Naive B cell (primary cell): ENCODE results near the gene SPAG9. TPM values are rescaled to one million over a fixed set of nuclear protein-coding genes. Genes with fewer than 3 reads are reported as not detected.

Experiments
- ATAC-seq, 2 donors: fragments of 150-1000 bp; cut with Tn5 transposase; 2 replicates each; pipeline ENCODE4 v1.10.0; 2021; ENCODE audit warnings: low read depth in 2 of 2, mild to moderate bottlenecking in 2 of 2, moderate library complexity in 2 of 2
- DNase-seq: peaks from one replicate; pipeline ENCODE4 v3.0.0; 2022
- H3K27ac Mint-ChIP-seq, 6 donors: one replicate each; pipeline ENCODE4 v1.8.0; 2020 to 2022; ENCODE audit warnings: mild to moderate bottlenecking in 6 of 6, mixed read lengths in 6 of 6, moderate library complexity in 5 of 6, inconsistent platforms in 2 of 6
- H3K27me3 Mint-ChIP-seq, 3 donors: one replicate each; pipeline ENCODE4 v1.8.0; 2021 to 2022; ENCODE audit warnings: mixed read lengths in 3 of 3, mild to moderate bottlenecking in 1 of 3
- H3K36me3 Mint-ChIP-seq, 2 donors: one replicate each; pipeline ENCODE4 v1.8.0; 2020 to 2022; ENCODE audit warnings: mixed read lengths in 2 of 2, inconsistent platforms in 1 of 2, mild to moderate bottlenecking in 1 of 2
- H3K4me1 Mint-ChIP-seq, 3 donors: one replicate each; pipeline ENCODE4 v1.8.0; 2020 to 2022; ENCODE audit warnings: mixed read lengths in 3 of 3, inconsistent platforms in 1 of 3, mild to moderate bottlenecking in 1 of 3, moderate library complexity in 1 of 3
- H3K4me3 Mint-ChIP-seq, 8 donors: one replicate each; pipeline ENCODE4 v1.8.0; 2020 to 2022; ENCODE audit warnings: mild to moderate bottlenecking in 8 of 8, mixed read lengths in 8 of 8, moderate library complexity in 8 of 8, inconsistent platforms in 2 of 8
- H3K9me3 Mint-ChIP-seq, 7 donors: one replicate each; pipeline ENCODE4 v1.8.0; 2020 to 2022; ENCODE audit warnings: mixed read lengths in 7 of 7, mild to moderate bottlenecking in 5 of 7, inconsistent platforms in 2 of 7, moderate library complexity in 1 of 7
- polyA plus RNA-seq, 6 donors: library from polyadenylated mRNA; unstranded; fragments of 300-500 nt; fragmentation: Illumina TruSeq; gene quantifications; one replicate each; pipeline ENCODE4 v1.2.3, GENCODE V29; 2021; ENCODE audit warnings: low read depth in 6 of 6

SPAG9 gene
- polyA plus RNA-seq, 6 donors from 2014 or later: 1.9 to 7.2 (median 5.2) TPM

DNA sequence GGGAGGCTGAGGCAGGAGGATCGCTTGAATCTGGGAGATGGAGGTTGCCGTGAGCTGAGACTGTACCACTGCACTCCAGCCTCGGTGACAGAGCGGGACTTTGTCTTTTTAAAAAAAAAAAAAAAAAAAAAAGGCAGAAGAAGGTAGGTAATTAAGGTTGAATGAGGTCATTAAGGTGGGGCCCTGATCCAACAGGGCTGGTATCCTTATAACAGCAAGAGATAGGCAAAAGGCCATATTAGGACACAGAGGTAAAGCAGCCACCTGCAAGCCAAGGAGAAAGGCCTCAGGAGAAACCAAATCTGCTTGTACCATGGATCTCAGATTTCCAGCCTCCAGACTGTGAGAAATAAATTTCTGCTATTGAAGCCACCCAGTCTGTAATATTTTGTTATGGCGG is 60.3 kb downstream of the SPAG9 start:
- H3K9me3 Mint-ChIP-seq: no peaks in the 10 kb centered on the region
- DNase-seq: no peak
- no peak overlapping the region for H3K27ac Mint-ChIP-seq
- no peaks in the 10 kb centered on the region for H3K27me3 Mint-ChIP-seq
- H3K4me1 Mint-ChIP-seq: peaks cover 15 to 36% (median 18%) of the 10 kb centered on the region in 3 donors
- no peak for ATAC-seq
- peaks cover 0 to 5% of the 10 kb centered on the region in 2 donors for H3K36me3 Mint-ChIP-seq
- no peak overlapping the region for H3K4me3 Mint-ChIP-seq

DNA sequence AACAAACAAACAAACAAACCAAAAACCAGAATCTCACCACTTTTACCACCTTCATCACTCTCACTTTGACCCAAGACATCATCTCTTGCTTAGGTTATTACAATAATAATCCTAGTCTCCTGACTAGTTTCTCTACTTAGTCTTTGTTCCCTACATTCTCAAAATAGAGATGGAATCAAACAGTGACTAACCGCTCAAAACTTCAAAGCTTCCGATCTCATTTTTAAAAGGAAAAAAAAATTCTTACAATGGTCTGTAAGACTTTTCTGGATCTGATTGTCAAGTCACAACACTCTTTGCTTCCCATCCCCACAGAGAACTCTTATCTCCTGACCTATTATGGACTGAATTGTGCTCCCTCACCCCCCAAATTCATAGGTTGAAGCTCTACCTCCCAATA is 60.9 kb downstream of the SPAG9 start:
- no peaks in the 10 kb centered on the region for H3K9me3 Mint-ChIP-seq
- H3K36me3 Mint-ChIP-seq: peaks cover 0 to 5% of the 10 kb centered on the region in 2 donors
- ATAC-seq (no peak), DNase-seq (no peak)
- H3K4me1 Mint-ChIP-seq: peaks cover 16 to 40% (median 19%) of the 10 kb centered on the region in 3 donors
- no peak overlapping the region for H3K4me3 Mint-ChIP-seq
- peak overlapping the region in 1 of 6 donors; percentile 44 for H3K27ac Mint-ChIP-seq
- no peaks in the 10 kb centered on the region for H3K27me3 Mint-ChIP-seq

DNA sequence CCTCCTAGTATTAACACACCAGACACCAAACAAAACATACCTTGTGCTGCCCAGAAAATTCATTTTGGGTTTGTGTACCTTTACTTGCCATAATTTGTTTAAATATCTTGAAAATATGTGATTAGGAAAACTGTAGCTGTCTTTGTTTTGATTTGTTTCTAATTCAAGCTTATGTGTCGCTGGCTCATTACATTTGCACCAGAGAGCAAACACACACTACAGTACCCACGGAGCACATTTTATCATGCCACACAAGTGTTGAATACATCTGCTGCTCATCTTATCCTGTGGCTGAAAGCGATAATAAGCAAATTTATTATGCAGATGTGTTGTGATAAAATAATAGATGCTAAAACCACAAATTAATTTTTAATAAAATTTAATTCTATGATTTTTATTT is 63.1 kb downstream of the SPAG9 start:
- Mint-ChIP-seq H3K4me3 (no peak overlapping the region), H3K9me3 (no peaks in the 10 kb centered on the region), H3K27me3 (no peaks in the 10 kb centered on the region), H3K4me1 (peaks cover 9 to 35% (median 22%) of the 10 kb centered on the region in 3 donors), H3K27ac (no peak overlapping the region), H3K36me3 (no peaks in the 10 kb centered on the region)
- ATAC-seq (no peak), DNase-seq (no peak)

DNA sequence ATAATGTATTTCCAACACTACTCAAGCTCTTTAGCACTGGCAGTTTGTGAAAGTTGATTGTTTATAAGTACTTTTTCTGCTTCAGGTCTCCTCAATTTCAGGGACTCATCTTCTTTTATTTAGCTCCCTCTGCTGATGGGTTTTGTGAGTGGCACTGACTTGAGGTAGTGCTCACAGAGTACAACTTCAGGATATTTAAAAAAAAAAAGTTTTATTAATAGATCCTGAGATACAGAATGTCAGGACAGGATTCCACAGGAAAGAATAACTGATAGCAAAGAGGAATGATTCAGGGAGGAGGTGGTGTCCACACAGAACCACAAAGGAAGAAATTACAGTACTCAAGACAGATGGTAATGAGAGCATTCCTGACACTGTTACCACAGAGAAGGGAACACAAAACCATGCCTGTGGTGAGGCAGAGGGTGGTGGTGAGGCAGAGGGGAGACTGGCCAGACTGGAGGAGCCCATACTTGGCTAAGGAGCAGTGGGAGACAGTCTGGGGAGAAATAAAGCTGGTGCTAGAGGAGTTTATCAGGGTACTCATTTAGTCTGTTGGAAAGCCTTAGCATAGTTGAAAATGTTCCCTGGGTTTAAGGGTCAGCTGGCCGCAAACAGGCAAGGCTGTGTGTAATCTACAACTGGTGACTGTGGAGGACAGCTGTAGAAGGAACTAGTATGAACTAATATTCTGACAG is 63.7 kb downstream of the SPAG9 start:
- Mint-ChIP-seq H3K4me3 (no peak overlapping the region), H3K36me3 (no peaks in the 10 kb centered on the region), H3K27ac (peak overlapping the region in 2 of 6 donors; percentile 42 to 50), H3K4me1 (peaks cover 9 to 35% (median 26%) of the 10 kb centered on the region in 3 donors), H3K27me3 (no peaks in the 10 kb centered on the region), H3K9me3 (no peaks in the 10 kb centered on the region)
- peak; percentile 48 for DNase-seq
- ATAC-seq: peak; percentile 58 to 72

DNA sequence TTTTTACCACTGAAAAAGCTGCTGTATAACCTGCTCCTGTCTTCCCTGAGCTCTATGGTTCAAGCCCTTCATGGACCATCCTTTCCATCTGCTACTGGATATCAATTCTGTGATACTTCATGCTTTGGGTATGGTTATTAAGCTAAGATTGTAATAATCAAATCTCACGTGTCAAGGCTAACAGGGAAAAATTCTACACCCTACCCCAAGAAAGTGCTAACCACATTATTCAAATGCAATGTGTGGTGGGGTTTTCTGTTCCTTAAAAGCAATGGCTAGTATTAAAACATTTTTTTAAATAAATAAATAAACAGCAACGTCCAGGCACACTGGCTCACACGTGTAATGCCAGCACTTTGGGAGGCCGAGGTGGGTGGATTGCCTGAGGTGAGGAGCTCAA is 65.9 kb downstream of the SPAG9 start:
- Mint-ChIP-seq H3K9me3 (no peaks in the 10 kb centered on the region), H3K36me3 (no peaks in the 10 kb centered on the region), H3K4me1 (peaks cover 18 to 45% (median 36%) of the 10 kb centered on the region in 3 donors), H3K4me3 (no peak overlapping the region), H3K27ac (peak overlapping the region in 1 of 6 donors; percentile 63), H3K27me3 (no peaks in the 10 kb centered on the region)
- ATAC-seq (no peak), DNase-seq (peak; percentile 16)

DNA sequence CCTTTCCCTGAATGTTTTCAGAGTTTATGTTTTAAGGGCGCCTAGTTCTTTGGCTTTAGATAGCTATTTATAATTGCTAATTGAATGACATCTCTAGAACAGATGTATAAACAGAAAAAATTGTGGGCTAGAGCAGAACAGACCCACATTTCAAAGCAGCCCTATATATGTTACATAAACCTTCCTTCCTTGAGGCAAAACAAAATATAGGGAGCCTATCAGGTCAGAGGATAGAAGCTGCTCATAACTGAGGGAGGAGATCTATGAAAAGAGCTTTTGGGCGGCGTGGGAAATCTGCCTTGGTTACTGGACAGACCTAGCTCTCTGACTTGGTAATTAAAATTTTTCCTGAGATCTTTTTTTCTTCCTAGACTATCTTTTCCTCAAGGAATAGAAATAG is 68.4 kb downstream of the SPAG9 start:
- no peak for ATAC-seq
- H3K4me3 Mint-ChIP-seq: no peak overlapping the region
- H3K4me1 Mint-ChIP-seq: peaks cover 18 to 51% (median 25%) of the 10 kb centered on the region in 3 donors
- H3K36me3 Mint-ChIP-seq: no peaks in the 10 kb centered on the region
- no peak for DNase-seq
- H3K27me3 Mint-ChIP-seq: no peaks in the 10 kb centered on the region
- no peaks in the 10 kb centered on the region for H3K9me3 Mint-ChIP-seq
- H3K27ac Mint-ChIP-seq: no peak overlapping the region

DNA sequence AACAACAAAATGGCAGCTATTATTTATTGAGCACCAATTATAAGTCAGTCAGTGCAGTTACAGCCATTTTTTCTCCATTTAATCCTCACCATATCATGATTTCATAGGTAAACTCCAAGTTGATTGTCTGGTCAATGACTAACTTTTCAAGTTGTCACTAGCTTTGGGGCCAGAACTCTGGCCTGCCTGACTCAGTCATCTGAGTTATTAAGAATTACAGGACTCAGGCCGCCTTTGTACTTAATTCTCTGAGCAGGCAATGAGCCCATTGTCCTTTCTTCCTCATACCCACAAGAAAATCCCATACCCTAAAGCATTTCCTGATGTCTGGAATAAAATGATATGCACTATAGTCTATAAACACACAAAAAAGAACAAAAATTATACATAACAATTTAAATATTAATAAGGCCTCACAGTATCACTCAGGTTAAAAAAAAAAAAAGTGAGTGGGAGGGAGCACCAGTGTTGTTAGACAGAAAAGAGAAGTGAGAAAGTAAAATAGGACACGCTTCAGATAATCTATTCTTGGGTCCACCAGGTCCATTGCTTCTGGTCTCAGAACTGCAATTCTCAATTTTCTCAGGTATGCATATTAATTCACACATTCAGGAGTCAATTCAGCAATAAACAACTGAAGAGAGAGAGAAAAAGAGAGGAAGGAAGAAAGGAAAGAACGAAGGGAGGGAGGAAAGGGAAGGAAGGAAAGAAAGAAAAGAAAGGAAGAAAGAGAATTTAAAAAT is 70.2 kb downstream of the SPAG9 start:
- ATAC-seq (peak; percentile 99), DNase-seq (peak; percentile 73)
- Mint-ChIP-seq H3K36me3 (no peaks in the 10 kb centered on the region), H3K4me3 (peak overlapping the region; percentile 10 to 90 (median 80)), H3K27ac (peak overlapping the region; percentile 12 to 96 (median 88)), H3K9me3 (no peaks in the 10 kb centered on the region), H3K27me3 (no peaks in the 10 kb centered on the region), H3K4me1 (peaks cover 11 to 42% (median 16%) of the 10 kb centered on the region in 3 donors)

DNA sequence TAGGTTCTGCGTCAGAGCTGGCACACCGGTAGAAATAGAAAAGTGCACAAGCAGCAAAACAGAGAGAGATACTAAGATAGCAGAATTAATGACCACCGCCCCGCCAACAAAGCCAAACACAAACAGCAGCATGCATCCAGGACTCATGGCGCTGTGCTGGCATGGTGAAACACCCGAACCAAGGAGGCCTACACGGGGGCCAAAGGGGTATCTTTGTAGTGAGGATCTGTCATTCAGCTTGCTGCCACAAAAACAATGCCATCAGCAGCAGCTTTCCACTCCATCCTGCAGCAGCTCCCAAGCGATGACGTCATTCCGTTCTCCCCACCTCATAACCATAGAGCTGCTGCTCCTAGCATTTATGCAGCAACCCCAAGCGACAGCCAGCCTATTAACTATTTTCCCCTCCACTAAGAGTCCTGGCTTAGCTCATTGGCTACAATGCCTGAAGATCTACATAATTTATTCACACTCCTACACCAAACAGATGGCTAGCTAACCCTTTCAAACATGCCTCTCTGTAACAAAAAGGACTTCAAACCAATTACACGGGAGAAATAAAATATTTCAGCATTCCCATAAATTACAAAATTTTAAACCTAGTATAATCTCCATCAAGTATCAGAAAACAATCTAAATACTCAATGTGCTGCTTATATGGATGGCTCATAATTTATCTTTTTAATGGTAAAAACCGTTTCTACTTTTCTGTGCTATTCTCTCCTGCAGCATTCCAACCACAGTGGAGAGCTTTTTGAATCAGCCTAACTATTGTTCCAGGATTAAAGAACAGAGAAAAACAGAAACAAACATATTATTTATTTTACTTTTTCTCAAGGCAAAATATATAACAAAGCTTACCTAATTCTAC is 73.9 kb downstream of the SPAG9 start:
- DNase-seq (no peak), ATAC-seq (no peak)
- H3K9me3 Mint-ChIP-seq: no peaks in the 10 kb centered on the region
- H3K27ac Mint-ChIP-seq: no peak overlapping the region
- peaks cover 0 to 5% of the 10 kb centered on the region in 2 donors for H3K36me3 Mint-ChIP-seq
- no peaks in the 10 kb centered on the region for H3K27me3 Mint-ChIP-seq
- H3K4me1 Mint-ChIP-seq: peaks cover 6 to 24% (median 9%) of the 10 kb centered on the region in 3 donors
- no peak overlapping the region for H3K4me3 Mint-ChIP-seq

DNA sequence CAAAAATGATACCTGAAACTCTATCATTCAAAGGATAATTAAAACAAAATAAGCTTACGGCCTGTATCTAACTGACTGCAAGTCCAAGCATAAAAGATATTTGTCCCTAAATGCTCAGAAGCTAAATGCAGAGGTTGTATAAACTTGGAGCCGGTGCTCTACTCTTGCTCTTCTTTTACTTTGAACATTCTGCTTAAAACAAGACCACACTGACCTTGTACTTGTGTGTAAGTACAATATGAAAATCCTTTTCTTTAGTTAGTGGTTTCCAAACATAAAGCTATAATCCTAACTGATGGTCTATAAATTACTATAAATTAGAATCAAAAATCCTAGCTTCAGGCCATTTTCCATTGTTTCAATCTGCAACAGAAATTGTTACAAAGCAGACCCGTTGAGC is 74.6 kb downstream of the SPAG9 start:
- peaks cover 0 to 5% of the 10 kb centered on the region in 2 donors for H3K36me3 Mint-ChIP-seq
- H3K27me3 Mint-ChIP-seq: no peaks in the 10 kb centered on the region
- no peaks in the 10 kb centered on the region for H3K9me3 Mint-ChIP-seq
- ATAC-seq (no peak), DNase-seq (no peak)
- H3K27ac Mint-ChIP-seq: no peak overlapping the region
- peaks cover 6 to 19% (median 9%) of the 10 kb centered on the region in 3 donors for H3K4me1 Mint-ChIP-seq
- no peak overlapping the region for H3K4me3 Mint-ChIP-seq

- Mint-ChIP-seq H3K4me1 (peaks cover 2 to 14% (median 6%) of the 10 kb centered on the region in 3 donors), H3K27me3 (no peaks in the 10 kb centered on the region), H3K4me3 (no peak overlapping the region), H3K9me3 (no peaks in the 10 kb centered on the region), H3K36me3 (peaks cover 0 to 5% of the 10 kb centered on the region in 2 donors), H3K27ac (no peak overlapping the region)
- DNase-seq (no peak), ATAC-seq (no peak)
Measured at GRCh38 chr17:51045621-51046020, 75.0 kb downstream of the SPAG9 start.

GRCh38 chr17:51044976-51045375 is 75.7 kb downstream of the SPAG9 start:
- peaks cover 0 to 8% (median 2%) of the 10 kb centered on the region in 3 donors for H3K4me1 Mint-ChIP-seq

GRCh38 chr17:51036084-51036483 is 84.6 kb downstream of the SPAG9 start:
- peak; percentile 41 to 51 for ATAC-seq
- peaks cover 21 to 29% (median 26%) of the 10 kb centered on the region in 3 donors for H3K4me1 Mint-ChIP-seq
- no peaks in the 10 kb centered on the region for H3K9me3 Mint-ChIP-seq
- peak overlapping the region in 6 of 8 donors; percentile 3 to 57 (median 46) for H3K4me3 Mint-ChIP-seq
- no peak for DNase-seq
- H3K27ac Mint-ChIP-seq: peak overlapping the region in 5 of 6 donors; percentile 2 to 83 (median 44)
- no peaks in the 10 kb centered on the region for H3K27me3 Mint-ChIP-seq
- peaks cover 7 to 14% of the 10 kb centered on the region in 2 donors for H3K36me3 Mint-ChIP-seq

More at GRCh38 chr17:51044976-51045375, 75.7 kb downstream of the SPAG9 start:
- Mint-ChIP-seq H3K27ac (no peak overlapping the region), H3K27me3 (no peaks in the 10 kb centered on the region), H3K4me3 (no peak overlapping the region), H3K36me3 (peaks cover 0 to 5% of the 10 kb centered on the region in 2 donors), H3K9me3 (no peaks in the 10 kb centered on the region)
- ATAC-seq (no peak), DNase-seq (no peak)

GRCh38 chr17:51035431-51035830 is 85.2 kb downstream of the SPAG9 start:
- H3K27ac Mint-ChIP-seq: no peak overlapping the region
- H3K27me3 Mint-ChIP-seq: no peaks in the 10 kb centered on the region
- peaks cover 7 to 14% of the 10 kb centered on the region in 2 donors for H3K36me3 Mint-ChIP-seq

More at GRCh38 chr17:51035431-51035830, 85.2 kb downstream of the SPAG9 start:
- ATAC-seq (peak in 1 of 2 donors; percentile 23), DNase-seq (no peak)
- Mint-ChIP-seq H3K9me3 (no peaks in the 10 kb centered on the region), H3K4me1 (peaks cover 22 to 32% (median 31%) of the 10 kb centered on the region in 3 donors), H3K4me3 (peak overlapping the region in 1 of 8 donors; percentile 57)
